ENCODE results near the gene ATP11A.

The ATP11A gene

DNA sequence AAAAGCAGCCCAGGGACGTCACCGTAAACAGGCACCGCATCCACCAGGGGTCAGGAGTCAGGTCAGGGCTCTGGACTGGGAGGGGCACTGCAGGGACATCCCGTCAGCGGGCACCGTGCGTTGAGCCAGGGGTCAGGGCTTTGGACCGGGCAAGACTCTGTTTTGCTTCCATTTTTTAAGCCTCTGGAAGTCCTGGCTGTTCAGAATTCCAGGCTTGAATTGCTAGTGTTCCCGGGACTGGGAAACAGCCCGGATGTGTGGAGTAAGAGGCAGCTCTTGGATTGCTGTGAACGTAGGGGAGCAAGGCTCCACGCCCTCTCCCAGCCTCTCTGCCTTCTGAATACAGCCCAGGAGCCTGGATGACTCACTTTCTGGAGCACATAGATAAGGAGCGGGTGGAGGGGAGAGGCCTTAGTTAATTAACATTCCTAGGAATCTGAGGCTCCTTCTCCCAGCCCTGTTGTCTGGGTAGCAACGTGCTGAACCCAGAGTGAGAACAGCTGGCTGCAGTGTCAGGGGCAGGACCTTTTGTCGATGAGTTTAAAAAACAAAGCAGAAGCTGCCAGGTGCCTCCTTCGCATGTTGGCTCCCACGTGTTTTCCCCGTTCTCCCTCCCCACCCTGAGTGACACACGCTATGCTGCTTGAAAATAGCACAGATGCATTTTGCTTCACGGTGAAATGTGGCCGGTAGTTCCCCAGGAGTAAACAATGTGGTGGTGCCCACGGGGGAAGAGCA lies 21.9 kb downstream of the ATP11A start:
- no peak for DNase-seq

DNA sequence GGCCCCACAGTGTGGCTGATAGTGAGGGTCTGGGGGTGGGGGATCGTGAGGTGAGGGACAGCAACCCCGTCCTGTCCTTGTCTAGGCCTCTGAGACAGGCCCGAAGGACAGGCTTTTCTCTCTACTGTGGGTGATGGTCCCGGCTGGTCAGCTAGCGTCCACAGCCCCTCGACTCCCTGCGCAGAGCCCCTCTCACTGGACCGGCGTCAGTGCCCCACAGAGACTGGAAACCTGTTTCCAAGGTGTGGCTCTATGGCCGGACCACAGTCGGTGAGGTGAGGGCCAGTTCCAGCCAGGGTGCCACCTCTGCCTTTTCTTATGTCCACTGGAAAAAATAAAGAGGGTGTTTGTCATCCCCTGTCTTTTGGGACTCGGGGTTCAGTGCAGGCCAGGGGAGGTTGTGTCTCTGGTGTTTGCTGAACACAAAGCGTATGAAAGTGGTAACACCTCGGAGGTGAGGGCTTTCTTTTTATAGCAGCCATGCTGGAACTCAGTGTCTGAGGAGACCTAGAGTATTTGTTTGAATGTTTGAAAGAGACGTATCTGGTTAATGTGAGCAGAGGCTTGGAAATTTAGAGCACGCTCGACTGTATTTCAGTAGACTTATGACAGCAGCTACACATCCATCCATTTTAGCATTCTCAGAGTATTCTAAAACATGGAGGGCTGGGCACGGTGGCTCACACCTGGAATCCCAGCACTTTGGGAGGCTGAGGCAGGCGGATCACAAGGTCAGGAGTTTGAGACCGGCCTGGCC lies 22.8 kb downstream of the ATP11A start:
- no peak for DNase-seq

DNA sequence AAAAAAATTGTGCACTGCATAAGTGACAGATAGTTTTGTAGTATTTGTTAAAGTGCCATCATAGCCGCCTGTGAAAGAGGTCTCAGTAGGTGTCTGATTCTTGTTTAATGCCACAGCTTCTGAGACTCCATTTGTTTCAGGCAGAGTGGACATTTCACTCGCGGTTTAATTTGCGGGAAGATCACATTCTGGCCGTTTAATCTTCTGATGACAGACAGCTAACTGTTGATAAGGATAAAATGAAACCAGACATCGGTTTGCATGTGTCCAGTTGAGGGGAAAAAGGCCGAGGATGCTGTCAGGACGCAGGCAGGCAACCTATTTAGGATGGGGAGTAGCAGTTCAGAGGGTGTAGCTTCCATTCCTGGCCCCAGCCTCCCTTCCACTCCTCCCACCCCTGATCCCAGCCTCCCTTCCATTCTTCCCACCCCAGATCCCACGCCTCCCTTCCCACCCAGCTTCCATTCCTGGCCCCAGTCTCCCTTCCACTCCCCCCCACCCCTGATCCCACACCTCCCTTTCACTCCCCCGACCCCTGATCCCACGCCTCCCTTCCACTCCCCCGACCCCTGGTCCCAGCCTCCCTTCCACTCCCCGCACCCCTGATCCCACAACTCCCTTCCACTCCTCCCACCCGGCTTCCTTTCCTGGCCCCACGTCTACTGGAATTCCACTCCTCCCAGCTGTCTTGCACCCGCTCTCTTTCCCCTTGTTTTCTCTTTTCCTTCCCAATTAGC lies 23.8 kb downstream of the ATP11A start:
- DNase-seq = no peak

DNA sequence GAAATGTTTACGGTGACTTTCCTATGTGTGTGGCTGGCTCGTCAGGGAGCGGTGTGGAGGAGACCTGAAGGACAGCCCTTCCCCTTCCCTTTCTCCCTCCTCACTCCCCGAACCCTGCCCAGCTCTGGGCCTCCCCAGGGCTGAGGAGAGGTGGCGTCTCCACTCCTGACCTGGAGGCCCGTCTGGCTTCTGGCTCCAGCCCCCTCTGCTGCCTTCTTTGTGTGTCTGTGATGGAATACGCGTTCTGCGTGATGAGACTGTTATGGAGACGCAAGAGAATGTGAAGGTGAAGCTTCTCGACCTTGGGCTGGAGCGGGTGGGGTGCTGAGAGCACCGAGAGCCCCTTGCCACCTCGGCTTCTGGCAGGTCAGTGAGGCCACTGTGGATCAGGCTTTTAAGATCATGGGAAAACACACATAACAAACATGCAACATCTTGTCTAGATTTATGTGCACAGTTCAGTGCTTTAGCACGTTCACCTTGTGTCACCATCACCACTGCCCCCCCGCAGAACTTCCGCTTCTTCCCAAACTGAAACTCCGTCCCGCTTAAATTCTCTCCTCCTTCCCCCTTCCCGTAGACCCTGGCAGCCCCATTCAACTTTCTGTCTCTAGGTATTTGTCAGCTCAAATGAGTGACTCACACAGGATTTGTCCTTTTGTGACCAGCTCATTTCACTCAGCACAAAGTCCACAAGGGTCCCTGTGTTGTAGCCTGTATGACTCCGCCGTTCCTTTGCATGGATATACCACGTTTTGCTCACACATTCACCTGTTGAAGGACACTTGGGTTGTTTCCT lies 24.7 kb downstream of the ATP11A start:
- DNase-seq = no peak

DNA sequence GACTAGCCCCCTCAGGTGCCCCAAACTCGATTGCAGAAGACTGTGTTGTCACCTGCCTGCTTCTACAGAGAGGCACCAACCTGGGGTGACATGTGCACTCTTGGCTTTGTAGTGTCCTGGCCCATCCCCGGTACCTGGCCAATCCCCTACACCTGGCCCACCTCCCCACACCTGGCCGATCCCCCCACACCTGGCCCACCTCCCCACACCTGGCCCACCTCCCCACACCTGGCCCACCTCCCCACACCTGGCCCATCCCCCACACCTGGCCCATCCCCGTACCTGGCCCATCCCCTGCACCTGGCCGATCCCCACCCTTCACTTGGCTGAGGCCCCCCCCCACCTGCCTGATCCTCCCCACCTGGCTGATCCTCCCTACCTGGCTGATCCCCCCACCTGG lies 25.4 kb downstream of the ATP11A start:
- no peak for DNase-seq

DNA sequence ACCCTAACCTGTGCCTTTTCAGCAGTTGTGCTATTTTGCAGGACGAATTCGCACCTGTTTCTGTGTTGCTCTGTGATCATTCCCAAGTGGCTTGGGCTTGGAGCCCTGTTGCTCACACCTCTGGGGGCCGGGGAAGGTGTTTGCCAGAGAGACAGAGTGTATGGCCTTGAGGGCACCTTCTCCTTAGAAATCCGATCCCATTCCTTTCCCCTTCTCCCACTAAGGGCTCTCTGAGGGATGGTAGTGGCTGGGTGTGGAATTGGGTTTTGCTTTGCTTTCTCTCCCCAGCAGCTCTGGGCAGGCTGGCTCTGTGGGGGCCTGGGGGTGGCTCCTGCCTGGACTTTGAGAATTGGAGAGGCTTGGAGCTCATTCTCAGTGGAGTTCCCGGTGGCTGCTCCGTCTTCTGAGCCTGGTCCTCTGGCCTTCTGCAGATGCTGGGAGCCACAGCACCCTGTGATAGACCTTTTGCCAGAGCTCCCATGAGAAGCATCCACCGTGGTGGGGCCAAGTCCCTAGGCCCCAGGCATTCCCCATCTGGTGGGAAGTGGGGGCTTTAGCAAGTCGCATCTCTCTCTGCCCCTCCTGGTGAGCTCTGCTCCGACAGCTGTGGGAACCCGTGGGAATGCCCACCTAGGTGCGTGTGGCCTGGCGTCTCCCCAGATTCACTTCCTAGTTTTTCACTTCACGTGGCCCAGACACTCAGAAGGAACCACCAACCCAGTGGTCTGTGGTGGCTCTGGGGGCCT lies 26.1 kb downstream of the ATP11A start:
- DNase-seq = no peak

DNA sequence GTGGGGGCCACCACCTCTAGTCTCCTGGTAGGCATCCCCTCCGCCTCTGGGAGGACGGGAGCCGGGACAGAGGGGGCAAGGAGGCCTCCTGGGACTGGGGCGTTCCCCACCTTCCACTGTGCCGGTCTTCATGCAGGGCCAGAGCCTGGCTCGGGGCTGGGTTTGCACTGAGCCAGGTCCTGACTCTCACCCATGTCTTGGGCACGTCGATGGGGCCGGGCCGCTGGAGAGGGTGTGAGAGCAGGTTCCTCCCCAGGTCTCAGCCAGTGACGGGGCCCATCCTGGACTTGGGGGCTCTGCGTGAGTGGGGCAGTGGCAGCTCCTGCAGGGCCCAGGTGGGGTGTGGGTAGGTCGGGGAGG lies 26.6 kb downstream of the ATP11A start:
- DNase-seq = no peak

DNA sequence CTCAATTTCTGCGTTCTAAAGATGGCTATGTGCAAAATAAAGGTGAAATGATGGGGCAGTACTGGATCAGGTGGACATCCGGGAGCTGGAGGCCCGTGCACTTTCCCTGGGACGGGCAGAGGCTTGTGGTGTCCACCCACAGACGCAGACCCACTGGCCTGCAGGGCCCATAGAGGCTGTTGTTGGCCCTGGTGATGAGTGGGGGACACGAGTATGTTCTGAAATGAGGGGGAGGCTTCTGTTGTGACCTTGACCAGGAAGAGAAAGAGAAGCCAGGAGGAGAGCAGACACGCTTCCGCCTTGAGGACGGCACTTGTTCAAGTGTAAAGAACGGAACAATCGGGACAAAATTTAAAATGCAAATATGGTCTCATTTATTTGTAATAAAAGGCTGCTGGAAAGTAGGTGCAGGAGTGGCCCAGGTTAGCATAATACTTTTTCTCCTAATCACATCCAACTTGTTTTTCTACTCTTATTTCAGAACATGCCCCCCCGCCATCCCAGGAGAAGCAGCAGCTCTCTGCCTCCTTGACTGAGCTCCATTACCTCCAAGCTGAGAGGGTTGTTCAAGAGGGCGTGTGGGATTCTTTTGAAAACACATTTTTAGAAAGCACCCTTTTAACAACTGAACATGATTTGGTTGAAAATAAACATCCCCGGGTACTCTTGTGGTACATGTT lies 27.1 kb downstream of the ATP11A start:
- DNase-seq = no peak

DNA sequence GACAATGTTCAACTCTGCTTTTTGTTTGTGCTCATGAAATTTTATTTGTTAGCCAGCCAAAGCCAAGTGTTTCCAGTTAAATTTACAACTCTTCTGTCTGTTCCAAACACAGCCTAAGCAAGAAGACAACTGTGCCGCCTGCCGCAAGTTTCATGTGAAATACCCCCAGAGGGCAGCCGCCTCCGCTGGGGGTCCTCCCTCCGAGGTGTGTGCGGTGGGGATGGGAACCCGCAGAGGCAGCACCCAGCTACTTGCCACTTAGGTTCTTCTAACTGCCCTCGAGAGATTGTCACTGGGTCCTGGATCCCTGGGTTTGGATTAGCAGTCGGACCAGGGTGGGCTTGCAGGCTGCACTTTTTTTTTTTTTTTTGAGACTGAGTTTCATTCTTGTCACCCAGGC lies 28.5 kb downstream of the ATP11A start:
- no peak for DNase-seq

DNA sequence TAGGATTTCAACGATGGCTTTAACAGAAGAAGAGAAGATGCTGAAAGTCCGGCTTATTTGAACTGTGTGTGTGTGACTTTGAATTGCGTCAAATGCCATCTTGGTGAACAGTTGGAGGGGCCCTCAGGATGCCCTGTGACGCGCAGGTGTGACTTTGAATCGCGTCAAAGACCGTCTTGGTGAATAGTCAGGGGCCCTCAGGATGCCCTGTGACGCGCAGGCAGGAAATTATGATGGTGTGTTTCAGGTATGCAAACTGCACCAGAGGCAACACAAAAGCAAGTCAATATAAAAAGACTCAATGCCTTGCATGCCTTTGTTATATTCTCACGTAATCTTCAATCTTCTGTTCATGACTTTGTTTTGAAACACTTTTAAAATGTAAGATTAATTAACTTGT lies 29.2 kb downstream of the ATP11A start:
- DNase-seq = no peak

DNA sequence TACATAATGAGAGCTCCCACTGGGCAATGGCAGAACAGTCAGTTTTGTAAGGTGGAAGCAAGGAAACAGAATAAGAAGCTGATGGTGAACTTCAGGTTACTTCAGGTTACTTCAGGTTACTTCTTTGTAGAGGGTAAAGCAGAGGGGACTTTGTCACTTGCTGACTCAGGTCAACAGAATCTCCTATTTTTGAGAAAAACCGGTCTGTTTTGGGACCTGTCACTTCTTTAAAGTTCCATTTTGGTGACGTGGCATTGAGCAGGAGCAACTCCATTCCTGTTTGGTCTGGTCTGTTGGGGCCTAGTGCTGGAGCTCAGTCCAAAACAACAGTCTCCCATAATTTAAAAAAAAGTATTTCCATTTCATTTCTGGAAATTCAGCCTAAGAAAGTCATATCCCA lies 29.7 kb downstream of the ATP11A start:
- no peak for DNase-seq

DNA sequence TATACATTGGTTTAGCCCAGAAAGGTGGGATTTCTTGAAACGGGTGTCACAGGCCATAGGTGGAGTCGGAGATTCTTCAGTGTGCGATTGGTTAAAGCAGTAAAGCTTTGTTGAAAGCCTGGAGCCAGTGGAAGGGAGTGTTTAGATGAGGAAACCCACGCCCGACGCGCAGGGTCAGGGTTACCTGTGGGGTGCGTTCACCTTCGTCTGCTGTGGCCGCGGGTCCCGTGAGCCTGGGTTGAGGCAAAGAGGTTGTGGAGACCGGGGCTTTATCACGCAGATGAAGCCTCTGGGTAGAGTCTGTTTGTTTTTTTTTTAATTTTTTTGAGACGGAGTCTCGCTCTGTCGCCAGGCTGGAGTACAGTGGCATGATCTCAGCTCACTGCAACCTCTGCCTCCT lies 30.4 kb downstream of the ATP11A start:
- no peak for DNase-seq

DNA sequence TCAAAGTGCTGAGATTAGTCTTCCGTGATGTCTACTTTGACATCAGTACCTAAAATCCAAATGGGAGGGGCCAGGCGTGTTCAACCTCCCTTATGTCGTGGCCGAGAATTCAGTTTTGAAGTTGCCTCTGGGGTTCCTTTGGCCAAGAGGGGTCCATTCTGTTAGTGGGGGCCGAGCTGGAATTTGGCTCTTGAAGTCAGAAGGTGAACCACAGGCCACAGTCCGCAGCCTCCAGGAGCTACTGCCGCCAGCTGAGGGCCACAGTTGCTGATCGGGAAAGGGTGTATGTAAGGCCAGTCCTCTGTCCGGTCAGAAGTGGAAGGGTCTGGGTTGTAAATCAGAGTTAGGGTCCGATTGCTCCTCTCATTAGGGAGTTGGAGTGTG lies 31.0 kb downstream of the ATP11A start:
- DNase-seq = no peak

DNA sequence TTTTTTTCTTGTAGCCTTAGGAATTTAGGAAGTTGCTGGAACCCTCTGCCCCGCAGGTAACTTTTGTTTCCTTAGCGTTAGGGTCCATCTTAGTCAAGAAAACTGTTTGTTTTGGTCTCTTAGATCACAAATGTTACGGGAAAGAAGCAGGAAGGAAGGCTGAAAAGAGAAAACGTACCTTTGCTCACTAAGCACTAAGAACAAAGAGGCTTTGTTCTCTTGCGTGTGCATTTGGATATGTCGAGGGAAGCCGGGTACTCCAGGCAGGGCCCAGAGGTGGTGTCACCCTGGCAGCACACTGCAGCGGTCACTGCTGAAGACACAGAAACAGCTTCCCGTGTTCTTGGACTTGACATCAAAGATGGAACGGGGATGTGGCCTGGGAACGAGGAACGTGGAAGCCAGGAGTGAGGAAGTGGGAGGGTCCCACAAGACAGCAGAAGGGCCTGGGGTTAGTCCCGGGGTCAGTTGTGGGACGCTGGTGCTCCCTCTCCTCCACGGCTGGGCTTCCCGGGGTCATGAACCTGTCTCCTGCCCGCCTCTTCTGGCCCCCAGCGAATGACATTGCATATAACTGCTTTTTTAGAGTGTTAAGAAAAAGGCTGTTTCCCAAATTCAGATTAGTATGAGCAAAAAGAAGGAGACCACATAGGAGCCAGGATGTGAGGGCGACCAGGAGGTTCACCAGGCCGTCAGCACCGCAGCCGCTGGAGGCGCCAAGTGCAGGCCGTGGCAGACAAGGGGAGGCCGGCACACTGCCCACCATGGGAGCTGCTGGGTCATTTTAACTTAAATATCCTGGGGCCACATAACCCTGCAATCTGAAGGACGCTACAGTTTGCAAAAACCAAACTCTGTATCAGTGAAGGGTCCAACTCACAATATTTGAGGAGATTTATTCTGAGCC lies 31.6 kb downstream of the ATP11A start:
- no peak for DNase-seq

DNA sequence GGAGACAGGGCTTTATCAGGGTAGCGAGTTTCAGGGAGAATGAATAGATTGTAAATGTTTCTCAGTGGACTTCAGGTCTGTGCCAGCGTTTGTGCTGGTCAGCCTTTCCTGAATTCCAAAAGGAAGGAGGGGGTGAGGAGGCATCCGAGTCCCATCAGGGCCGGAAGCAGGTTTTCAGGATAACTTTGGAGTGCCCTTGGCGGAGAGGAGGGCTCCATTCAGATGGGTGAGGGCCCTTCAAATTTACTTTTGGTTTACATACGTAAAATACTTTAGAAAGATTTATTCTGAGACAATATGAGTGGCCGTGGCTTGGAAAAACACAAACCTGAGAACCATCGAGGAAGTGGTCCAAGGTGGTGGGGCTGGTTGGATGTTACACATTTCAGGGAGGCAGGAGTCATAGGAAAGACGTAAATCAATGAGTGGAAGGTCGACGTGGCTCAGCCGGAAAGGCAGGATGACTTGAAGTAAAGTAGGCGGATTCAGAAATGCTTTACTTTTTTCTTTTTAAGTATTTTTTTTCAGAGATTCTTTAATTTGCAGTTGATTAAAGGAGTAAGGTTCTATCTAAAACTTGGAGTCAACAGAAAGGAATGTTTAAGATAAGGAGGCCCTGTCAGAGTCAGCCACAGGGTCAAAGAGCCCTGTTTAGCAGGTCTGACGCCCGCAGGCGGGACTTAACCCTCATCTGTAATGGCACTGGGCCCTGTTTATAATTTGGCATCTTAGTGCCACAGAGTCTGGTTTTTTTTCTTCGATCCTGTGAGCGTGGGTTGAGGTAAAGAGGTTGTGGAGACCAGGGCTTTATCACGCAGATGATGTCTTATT lies 32.8 kb downstream of the ATP11A start:
- DNase-seq = no peak

DNA sequence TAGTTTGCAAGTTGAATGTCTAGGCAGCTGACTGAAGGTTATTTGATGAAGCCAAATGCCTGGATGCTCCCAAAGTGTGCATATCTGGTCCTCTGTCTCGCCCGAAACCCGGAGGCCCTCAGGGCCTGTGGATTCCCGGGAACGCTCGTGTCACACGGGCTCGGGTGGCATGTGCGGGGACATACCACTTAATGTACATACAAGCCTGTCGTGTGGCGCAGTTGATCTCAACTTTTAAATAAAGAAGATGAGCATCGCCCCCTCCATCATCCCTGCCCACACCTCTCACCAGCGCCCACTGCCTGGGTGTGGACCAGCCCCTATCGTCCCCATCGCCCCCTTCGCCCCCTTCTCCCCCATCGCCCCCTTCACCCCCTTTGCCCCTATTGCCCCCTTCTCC lies 33.9 kb downstream of the ATP11A start:
- no peak for DNase-seq

DNA sequence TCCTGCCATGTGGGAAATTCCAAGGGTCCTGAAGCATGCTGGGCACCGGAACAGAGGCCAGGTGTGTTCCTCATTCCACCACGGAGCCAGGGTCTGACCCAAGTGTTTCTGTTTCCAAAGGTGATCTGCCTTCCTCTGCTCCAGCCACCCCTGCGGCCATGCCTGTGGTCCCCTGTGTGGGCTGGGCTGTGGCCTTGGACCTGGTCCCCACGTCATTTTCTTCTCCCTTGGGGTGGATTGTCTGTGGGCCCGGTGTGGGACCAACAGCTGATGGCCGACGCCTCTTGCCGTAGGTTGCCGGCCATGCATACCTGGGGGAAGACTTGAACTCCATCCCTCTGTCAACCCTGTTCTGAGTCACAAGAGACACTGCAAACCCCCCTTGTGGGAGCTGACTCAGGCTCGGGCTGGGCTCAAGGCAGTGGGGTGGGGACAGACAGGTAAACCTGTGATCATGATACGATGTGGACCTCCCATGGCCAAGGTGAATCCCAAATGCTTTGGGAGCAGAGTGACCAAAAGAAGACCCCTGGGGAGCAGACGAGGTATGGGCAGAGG lies 35.0 kb downstream of the ATP11A start:
- no peak for DNase-seq

DNA sequence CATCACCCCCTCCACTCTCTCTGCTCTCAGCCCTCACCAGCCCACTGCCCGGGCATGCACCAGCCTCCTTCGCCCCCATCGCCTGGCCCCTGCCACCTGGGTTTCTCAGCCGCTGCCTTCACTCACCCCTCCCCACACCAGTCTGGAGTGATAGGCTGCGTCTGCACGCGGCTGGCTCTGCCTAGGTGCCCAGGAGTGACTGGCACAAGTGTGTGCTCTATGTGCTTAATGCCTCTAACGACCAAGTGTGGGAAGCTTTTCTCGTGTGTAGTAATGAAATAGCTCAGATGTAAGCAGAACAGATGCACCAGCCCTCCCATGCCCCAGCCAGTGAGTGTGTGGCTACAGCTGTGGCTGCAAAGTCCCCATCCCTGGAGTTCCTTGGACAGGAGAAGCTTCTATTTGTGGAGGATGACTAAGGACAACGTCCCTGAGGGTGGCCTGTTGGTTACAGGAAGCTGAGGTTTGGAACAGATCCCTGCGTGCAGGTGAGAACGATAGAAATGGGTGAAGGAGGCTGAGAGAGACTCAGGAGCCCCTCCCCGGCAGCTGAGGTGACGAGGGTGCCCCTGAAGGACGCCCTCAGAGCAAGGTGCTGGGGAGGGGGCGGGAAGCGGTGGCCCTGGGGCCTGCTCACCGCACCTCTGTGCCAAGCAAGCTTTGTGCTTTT lies 35.6 kb downstream of the ATP11A start:
- DNase-seq = no peak

All from activated CD4-positive, alpha-beta T cell treated with anti-CD3 and anti-CD28 coated beads, Interleukin-2, amount 50 U/mL, for 1 hour (primary cell).